ENCODE measurements around the gene CCNY. TPM values are rescaled to one million over a fixed set of nuclear protein-coding genes. Genes with fewer than 3 reads are reported as not detected.

The CCNY gene
- total and polyA plus RNA-seq, 2 experiments from 2014 or later, result 51.5 to 55.8 TPM

DNA sequence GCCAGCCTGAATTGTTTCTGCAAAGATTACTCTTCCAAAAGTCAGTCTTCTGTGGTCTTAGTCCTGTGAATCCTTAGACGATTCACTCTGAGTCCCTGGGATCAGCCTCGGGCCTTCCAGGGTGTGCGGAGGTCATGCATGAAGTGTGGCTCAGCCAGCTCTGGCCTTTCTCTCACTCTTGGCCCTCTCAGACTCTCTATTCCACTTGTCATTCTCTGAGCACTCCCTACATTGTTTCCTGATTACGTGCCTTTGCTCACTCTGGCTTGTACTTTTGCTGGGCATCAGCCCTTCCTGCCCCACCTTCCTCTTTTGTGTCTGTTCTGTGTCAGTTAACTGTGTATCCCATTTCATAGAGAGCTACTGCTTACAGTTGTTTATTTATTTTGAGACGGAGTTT lies 36.0 kb downstream of the CCNY start:
- WGBS (ENCODE audit: low lambda C conversion rate, missing lambda C conversion rate), result 65% methylated on average over 5 of the region's 5 CpGs
- peaks cover 11% of the 10 kb centered on the region for H4K20me1 ChIP-seq (ENCODE audit: insufficient read depth, poor library complexity, severe bottlenecking)
- peaks cover 24% of the 10 kb centered on the region for H3K4me1 ChIP-seq (ENCODE audit: insufficient read depth)

DNA sequence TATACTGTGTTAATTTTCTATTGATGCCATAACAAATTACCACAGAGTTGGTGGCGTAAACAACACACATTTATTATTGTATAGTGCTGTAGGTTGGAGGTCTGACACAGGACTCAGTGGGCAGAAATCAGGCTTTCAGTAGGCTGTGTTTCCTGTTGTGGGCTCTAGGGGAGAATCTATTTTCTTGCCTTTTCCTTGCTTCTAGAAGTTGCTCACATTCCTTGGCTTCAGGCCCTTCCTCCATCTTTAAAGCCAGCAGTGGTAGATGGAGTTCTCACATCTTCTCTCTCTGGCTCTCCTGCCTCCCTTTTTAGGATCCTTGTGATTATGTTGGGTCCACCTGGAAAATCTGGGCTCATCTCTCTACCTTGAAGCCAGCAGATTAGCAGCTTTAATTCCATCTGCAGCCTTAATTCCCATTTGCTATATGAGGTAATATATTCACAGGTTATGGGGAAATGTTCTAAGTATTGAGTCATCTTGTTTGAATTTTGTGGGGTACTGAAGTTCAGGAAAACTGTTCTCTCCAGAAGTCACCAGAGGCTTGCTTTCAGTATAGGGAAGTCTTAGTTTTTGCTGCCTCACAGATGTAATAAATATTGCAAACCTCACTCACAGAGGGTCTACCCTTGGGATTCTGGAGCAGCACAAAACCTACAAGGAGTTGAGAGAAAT lies 38.9 kb downstream of the CCNY start:
- no peak overlapping the region for H3K4me2 ChIP-seq
- H3K4me3 ChIP-seq, result no peak overlapping the region
- H3K36me3 ChIP-seq (replicated peaks; ENCODE audit: insufficient read depth, low read depth), result no peaks in the 10 kb centered on the region
- H4K20me1 ChIP-seq (ENCODE audit: insufficient read depth, poor library complexity, severe bottlenecking), result peaks cover 19% of the 10 kb centered on the region
- no peak overlapping the region for H3K27ac ChIP-seq
- H3K4me1 ChIP-seq (ENCODE audit: insufficient read depth), result peaks cover 6% of the 10 kb centered on the region
- H3K79me2 ChIP-seq, result peaks cover 100% of the 10 kb centered on the region
- no peaks in the 10 kb centered on the region for H3K27me3 ChIP-seq
- H3K9me3 ChIP-seq (ENCODE audit: low read depth), result no peaks in the 10 kb centered on the region
- TF ChIP-seq EZH2 (IDR thresholded peaks at IDR 0.05; ENCODE audit: borderline replicate concordance) (no peak), EZH2phosphoT487 (IDR thresholded peaks at IDR 0.05; ENCODE audit: low read depth, severe bottlenecking, unreplicated experiment) (no peak)
- TF ChIP-seq, protein P1, sequence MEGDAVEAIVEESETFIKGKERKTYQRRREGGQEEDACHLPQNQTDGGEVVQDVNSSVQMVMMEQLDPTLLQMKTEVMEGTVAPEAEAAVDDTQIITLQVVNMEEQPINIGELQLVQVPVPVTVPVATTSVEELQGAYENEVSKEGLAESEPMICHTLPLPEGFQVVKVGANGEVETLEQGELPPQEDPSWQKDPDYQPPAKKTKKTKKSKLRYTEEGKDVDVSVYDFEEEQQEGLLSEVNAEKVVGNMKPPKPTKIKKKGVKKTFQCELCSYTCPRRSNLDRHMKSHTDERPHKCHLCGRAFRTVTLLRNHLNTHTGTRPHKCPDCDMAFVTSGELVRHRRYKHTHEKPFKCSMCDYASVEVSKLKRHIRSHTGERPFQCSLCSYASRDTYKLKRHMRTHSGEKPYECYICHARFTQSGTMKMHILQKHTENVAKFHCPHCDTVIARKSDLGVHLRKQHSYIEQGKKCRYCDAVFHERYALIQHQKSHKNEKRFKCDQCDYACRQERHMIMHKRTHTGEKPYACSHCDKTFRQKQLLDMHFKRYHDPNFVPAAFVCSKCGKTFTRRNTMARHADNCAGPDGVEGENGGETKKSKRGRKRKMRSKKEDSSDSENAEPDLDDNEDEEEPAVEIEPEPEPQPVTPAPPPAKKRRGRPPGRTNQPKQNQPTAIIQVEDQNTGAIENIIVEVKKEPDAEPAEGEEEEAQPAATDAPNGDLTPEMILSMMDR (IDR thresholded peaks at IDR 0.05; ENCODE audit: poor library complexity), result no peak
- H2AFZ ChIP-seq, result no peak overlapping the region
- 100% methylated on average over 1 of the region's 1 CpG for WGBS (ENCODE audit: low lambda C conversion rate, missing lambda C conversion rate)
- DNase-seq (ENCODE audit: low spot score), result no peak
- no peaks in the 10 kb centered on the region for H3K9me2 ChIP-seq (replicated peaks; ENCODE audit: insufficient read depth)

More for the DNA sequence above, 36.0 kb downstream of the CCNY start:
- Histone ChIP-seq H3K27ac (no peak overlapping the region), H3K4me3 (no peak overlapping the region), H3K79me2 (peaks cover 98% of the 10 kb centered on the region), H2AFZ (no peak overlapping the region), H3K9me3 (ENCODE audit: low read depth) (no peaks in the 10 kb centered on the region), H3K36me3 (replicated peaks; ENCODE audit: insufficient read depth, low read depth) (no peaks in the 10 kb centered on the region), H3K4me2 (no peak overlapping the region), H3K9me2 (replicated peaks; ENCODE audit: insufficient read depth) (no peaks in the 10 kb centered on the region), H3K27me3 (no peaks in the 10 kb centered on the region)
- TF ChIP-seq, protein P1 (IDR thresholded peaks at IDR 0.05; ENCODE audit: poor library complexity), result no peak
- TF ChIP-seq EZH2 (IDR thresholded peaks at IDR 0.05; ENCODE audit: borderline replicate concordance) (no peak), EZH2phosphoT487 (IDR thresholded peaks at IDR 0.05; ENCODE audit: low read depth, severe bottlenecking, unreplicated experiment) (no peak)
- DNase-seq (ENCODE audit: low spot score), result no peak

DNA sequence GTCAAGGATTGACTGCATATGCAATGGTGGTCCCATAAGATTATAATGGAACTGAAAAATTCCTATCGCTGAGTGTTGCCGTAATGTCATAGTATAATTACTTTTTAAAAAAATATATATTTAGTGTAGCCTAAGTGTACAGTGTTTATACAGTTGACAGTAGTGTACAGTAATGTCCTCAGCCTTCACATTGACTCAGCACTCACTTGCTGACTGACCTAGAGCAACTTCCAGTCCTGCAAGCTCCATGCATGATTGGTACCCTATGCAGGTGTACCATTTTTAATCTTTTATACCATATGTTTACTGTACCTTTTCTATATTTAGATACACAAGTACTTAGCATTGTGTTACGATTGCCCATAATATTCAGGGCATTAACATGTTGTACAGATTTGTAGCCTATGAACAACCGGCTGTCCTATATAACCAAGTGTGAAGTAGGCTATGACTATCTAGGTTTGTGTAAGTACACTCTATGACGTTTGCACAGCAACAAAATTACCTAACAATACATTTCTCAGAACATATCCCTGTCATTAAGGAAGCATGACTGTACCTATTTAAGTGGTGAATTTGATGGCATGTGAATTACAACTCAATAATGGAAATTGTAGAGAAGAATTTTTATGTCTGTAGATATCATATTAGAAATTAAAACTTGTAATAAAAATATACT lies 40.9 kb downstream of the CCNY start:
- H3K4me2 ChIP-seq, result no peak overlapping the region
- no peak overlapping the region for H2AFZ ChIP-seq
- TF ChIP-seq, protein P1 (IDR thresholded peaks at IDR 0.05; ENCODE audit: poor library complexity), result no peak
- TF ChIP-seq EZH2 (IDR thresholded peaks at IDR 0.05; ENCODE audit: borderline replicate concordance), result no peak
- peaks cover 100% of the 10 kb centered on the region for H3K79me2 ChIP-seq
- H3K4me1 ChIP-seq (ENCODE audit: insufficient read depth), result peaks cover 6% of the 10 kb centered on the region
- H3K4me3 ChIP-seq, result no peak overlapping the region
- WGBS (ENCODE audit: low lambda C conversion rate, missing lambda C conversion rate), result 91% methylated on average over 5 of the region's 5 CpGs
- no peaks in the 10 kb centered on the region for H3K36me3 ChIP-seq (replicated peaks; ENCODE audit: insufficient read depth, low read depth)
- H3K9me2 ChIP-seq (replicated peaks; ENCODE audit: insufficient read depth), result no peaks in the 10 kb centered on the region
- no peak overlapping the region for H3K27ac ChIP-seq
- H3K27me3 ChIP-seq, result no peaks in the 10 kb centered on the region
- DNase-seq (ENCODE audit: low spot score), result no peak
- H4K20me1 ChIP-seq (ENCODE audit: insufficient read depth, poor library complexity, severe bottlenecking), result peaks cover 13% of the 10 kb centered on the region
- no peaks in the 10 kb centered on the region for H3K9me3 ChIP-seq (ENCODE audit: low read depth)

All from hepatocyte (in vitro differentiated cells).